K562 (cell line): ENCODE data around the gene ARRDC5. TPM values are rescaled to one million over a fixed set of nuclear protein-coding genes. Genes with fewer than 3 reads are reported as not detected.

Experiments
- ATF7 ChIP-seq: fragments of 450-650 bp; IDR thresholded peaks from 2 replicates; pipeline ENCODE4 v1.7.1; 2014; ENCODE audit warnings: mild to moderate bottlenecking, moderate library complexity
- HNRNPL ChIP-seq: fragments of 200-400 bp; formaldehyde crosslinking; IDR thresholded peaks from 2 replicates; pipeline ENCODE4 v1.6.1; 2017; ENCODE audit warnings: low read depth, mild to moderate bottlenecking, low read length
- MAZ ChIP-seq, 2 experiments: fragments of 450-650 bp in 1 of 2; sonication (generic) in 1 of 2; formaldehyde crosslinking; IDR thresholded peaks in 1 of 2; conservative IDR thresholded peaks in 1 of 2; 2 replicates each; pipeline versions ENCODE4 v1.4.0 to v1.5.0; 2020; ENCODE audit warnings: mild to moderate bottlenecking in 1 of 2, missing genetic modification reagents in 1 of 2
- NFIC ChIP-seq: fragments of 450-650 bp; IDR thresholded peaks from 2 replicates; pipeline ENCODE4 v1.6.1; 2017; ENCODE audit warnings: mild to moderate bottlenecking, inconsistent platforms
- POLR3A ChIP-seq: IDR thresholded peaks from 2 replicates; pipeline ENCODE4 v1.6.1; 2011; ENCODE audit warnings: borderline replicate concordance, mild to moderate bottlenecking, moderate library complexity; ENCODE audit not compliant: insufficient read length, insufficient read depth; ENCODE audit errors: extremely low read depth
- SREBF1 ChIP-seq: fragments of 150-350 bp; IDR thresholded peaks from 2 replicates; pipeline ENCODE4 v1.6.1; 2014; ENCODE audit warnings: antibody characterized with exemption, low read depth, low read length, borderline replicate concordance
- XRCC3 ChIP-seq: fragments of 450-650 bp; IDR thresholded peaks from 2 replicates; pipeline ENCODE4 v1.6.1; 2017; ENCODE audit warnings: mild to moderate bottlenecking, moderate library complexity
- XRCC4 ChIP-seq: IDR thresholded peaks from one replicate; pipeline ENCODE4 v1.6.1; 2011; ENCODE audit not compliant: insufficient read depth, insufficient read length; ENCODE audit errors: extremely low read depth
- YBX1 ChIP-seq: fragments of 450-650 bp; IDR thresholded peaks from 2 replicates; pipeline ENCODE4 v1.7.1; 2016; ENCODE audit warnings: mild to moderate bottlenecking
- ZNF12 ChIP-seq: sonication (generic); formaldehyde crosslinking; IDR thresholded peaks from 2 replicates; pipeline ENCODE4 v1.4.0; 2020; ENCODE audit warnings: mild to moderate bottlenecking, missing genetic modification reagents
- ZNF75A ChIP-seq: fragments of 450-650 bp; formaldehyde crosslinking; IDR thresholded peaks from 2 replicates; pipeline ENCODE4 v1.4.0; 2020; ENCODE audit warnings: mild to moderate bottlenecking
- ZNF79 ChIP-seq: fragments of 250-450 bp; sonication (Bioruptor Pico); IDR thresholded peaks from 2 replicates; pipeline ENCODE4 v1.4.0; 2020; ENCODE audit warnings: low read depth, mild to moderate bottlenecking, moderate library complexity
- polyA plus RNA-seq, 8 experiments: library from polyadenylated mRNA; depleted of rRNA in 4 of 8; stranded (reverse) in 5 of 8; unstranded in 3 of 8; fragments of >200 nt; fragmentation: Nextera tagmentation in 2 of 8; fragmentation: Illumina TruSeq in 1 of 8; extraction: Ambion mirVana in 2 of 8; extraction: Trizol in 1 of 8; gene quantifications; 2 replicates each; pipeline versions ENCODE4 v1.2.1 to v1.2.3, GENCODE V29; 2011 to 2014; ENCODE audit warnings: inconsistent platforms in 1 of 8, missing spikeins in 1 of 8
- total RNA-seq, 7 experiments: library from RNA; depleted of rRNA in 6 of 7; stranded (reverse); fragments of >200 nt in 6 of 7; fragmentation: Illumina TruSeq in 2 of 7; extraction: Trizol in 2 of 7; gene quantifications; 2 replicates each; pipeline versions ENCODE4 v1.2.1 to v1.2.3, GENCODE V29; 2011 to 2021; ENCODE audit warnings: low replicate concordance in 1 of 7
- TF ChIP-seq, protein P1 (sequence below): fragments of 250-450 bp; sonication (Bioruptor Pico); IDR thresholded peaks from 2 replicates; pipeline ENCODE4 v1.8.0; 2022; ENCODE audit warnings: inconsistent platforms
- TF ChIP-seq, protein P2 (sequence below): sonication (generic); formaldehyde crosslinking; IDR thresholded peaks from 2 replicates; pipeline ENCODE4 v1.5.0; 2020; ENCODE audit warnings: missing genetic modification reagents
- TF ChIP-seq, protein P3 (sequence below): fragments of 250-450 bp; sonication (Bioruptor Pico); IDR thresholded peaks from 2 replicates; pipeline ENCODE4 v1.5.0; 2020; ENCODE audit warnings: mild to moderate bottlenecking
- TF ChIP-seq, protein P4 (sequence below): fragments of 450-650 bp; IDR thresholded peaks from 2 replicates; pipeline ENCODE4 v1.7.1; 2018; ENCODE audit warnings: mild to moderate bottlenecking, low read depth; ENCODE audit not compliant: partially characterized antibody
- TF ChIP-seq, protein P5 (sequence below): sonication (generic); formaldehyde crosslinking; IDR thresholded peaks from 2 replicates; pipeline ENCODE4 v1.8.1; 2023; ENCODE audit warnings: mild to moderate bottlenecking, missing genetic modification reagents

The ARRDC5 gene
- total and polyA plus RNA-seq, 9 of the 15 experiments (the other 6 are each of a cell fraction or from before 2014, with no cell fraction given): not detected

DNA sequence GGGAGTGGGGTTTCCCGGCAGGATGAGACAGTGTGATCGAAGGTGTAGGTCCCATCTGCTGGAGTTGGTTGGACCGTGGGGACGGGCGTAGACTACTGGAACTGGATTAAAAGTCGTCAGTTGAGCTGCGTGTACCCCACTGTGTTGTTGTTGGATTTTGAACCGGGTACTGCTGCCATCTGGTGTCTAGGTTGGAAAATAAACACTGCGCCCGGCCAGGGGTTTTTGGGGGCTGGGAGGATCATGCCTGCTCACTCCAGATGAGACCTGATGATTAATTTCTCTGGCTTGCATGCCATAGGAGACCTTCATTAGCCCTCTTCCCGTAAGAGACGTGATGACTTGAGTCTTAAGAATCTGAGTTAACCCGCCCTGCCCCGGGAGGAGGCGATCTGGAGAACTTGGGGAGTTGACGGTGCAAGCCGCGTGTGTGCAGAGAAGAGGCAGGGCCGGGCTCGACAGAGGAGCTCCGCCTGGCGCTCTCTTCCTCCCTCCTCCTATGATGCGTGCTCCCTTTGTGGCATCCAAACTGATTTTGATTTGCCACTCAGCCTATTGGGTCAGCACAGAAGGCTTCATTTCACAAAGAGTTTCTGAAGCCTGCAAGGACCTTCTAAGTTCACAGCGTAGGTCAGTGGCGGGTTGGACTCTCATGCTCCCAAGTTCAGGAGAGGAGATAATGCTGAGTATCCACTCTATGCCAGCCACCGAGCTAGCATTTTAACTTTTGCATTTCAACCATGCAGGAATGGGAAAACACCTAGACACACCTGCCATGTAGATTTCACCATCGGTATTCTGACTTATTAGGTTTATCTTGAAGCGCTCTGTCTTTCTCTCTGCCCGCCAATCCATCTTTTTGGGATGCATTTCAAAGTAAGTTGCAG, 9.3 kb upstream of the ARRDC5 start (continued):
- TF ChIP-seq, protein P1, sequence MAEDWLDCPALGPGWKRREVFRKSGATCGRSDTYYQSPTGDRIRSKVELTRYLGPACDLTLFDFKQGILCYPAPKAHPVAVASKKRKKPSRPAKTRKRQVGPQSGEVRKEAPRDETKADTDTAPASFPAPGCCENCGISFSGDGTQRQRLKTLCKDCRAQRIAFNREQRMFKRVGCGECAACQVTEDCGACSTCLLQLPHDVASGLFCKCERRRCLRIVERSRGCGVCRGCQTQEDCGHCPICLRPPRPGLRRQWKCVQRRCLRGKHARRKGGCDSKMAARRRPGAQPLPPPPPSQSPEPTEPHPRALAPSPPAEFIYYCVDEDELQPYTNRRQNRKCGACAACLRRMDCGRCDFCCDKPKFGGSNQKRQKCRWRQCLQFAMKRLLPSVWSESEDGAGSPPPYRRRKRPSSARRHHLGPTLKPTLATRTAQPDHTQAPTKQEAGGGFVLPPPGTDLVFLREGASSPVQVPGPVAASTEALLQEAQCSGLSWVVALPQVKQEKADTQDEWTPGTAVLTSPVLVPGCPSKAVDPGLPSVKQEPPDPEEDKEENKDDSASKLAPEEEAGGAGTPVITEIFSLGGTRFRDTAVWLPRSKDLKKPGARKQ (CRISPR knock-in tag): peak; percentile 76; the same call in 1 of the 2 replicates
- TF ChIP-seq NFIC: peak; percentile 9; the same call in 1 of the 2 replicates
- no peak for TF ChIP-seq POLR3A
- TF ChIP-seq XRCC3: no peak
- peak in 1 of 2 experiments; percentile 73; a peak in 2 of 4 replicates for TF ChIP-seq MAZ (CRISPR knock-in tag; conservative IDR thresholded peaks at IDR 0.05 in 1 of 2, IDR thresholded peaks at IDR 0.05 in 1 of 2)
- no peak for TF ChIP-seq ZNF75A (CRISPR knock-in tag)
- no peak for TF ChIP-seq ZNF79 (CRISPR knock-in tag)
- TF ChIP-seq, protein P2, sequence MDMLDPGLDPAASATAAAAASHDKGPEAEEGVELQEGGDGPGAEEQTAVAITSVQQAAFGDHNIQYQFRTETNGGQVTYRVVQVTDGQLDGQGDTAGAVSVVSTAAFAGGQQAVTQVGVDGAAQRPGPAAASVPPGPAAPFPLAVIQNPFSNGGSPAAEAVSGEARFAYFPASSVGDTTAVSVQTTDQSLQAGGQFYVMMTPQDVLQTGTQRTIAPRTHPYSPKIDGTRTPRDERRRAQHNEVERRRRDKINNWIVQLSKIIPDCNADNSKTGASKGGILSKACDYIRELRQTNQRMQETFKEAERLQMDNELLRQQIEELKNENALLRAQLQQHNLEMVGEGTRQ: no peak
- TF ChIP-seq YBX1: no peak
- TF ChIP-seq, protein P3, sequence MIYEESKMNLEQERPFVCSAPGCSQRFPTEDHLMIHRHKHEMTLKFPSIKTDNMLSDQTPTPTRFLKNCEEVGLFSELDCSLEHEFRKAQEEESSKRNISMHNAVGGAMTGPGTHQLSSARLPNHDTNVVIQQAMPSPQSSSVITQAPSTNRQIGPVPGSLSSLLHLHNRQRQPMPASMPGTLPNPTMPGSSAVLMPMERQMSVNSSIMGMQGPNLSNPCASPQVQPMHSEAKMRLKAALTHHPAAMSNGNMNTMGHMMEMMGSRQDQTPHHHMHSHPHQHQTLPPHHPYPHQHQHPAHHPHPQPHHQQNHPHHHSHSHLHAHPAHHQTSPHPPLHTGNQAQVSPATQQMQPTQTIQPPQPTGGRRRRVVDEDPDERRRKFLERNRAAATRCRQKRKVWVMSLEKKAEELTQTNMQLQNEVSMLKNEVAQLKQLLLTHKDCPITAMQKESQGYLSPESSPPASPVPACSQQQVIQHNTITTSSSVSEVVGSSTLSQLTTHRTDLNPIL (CRISPR knock-in tag): no peak
- TF ChIP-seq XRCC4: no peak
- TF ChIP-seq ZNF12 (CRISPR knock-in tag): no peak
- no peak for TF ChIP-seq HNRNPL
- TF ChIP-seq ATF7: peak; percentile 36; the same call in 1 of the 2 replicates
- TF ChIP-seq, protein P4, sequence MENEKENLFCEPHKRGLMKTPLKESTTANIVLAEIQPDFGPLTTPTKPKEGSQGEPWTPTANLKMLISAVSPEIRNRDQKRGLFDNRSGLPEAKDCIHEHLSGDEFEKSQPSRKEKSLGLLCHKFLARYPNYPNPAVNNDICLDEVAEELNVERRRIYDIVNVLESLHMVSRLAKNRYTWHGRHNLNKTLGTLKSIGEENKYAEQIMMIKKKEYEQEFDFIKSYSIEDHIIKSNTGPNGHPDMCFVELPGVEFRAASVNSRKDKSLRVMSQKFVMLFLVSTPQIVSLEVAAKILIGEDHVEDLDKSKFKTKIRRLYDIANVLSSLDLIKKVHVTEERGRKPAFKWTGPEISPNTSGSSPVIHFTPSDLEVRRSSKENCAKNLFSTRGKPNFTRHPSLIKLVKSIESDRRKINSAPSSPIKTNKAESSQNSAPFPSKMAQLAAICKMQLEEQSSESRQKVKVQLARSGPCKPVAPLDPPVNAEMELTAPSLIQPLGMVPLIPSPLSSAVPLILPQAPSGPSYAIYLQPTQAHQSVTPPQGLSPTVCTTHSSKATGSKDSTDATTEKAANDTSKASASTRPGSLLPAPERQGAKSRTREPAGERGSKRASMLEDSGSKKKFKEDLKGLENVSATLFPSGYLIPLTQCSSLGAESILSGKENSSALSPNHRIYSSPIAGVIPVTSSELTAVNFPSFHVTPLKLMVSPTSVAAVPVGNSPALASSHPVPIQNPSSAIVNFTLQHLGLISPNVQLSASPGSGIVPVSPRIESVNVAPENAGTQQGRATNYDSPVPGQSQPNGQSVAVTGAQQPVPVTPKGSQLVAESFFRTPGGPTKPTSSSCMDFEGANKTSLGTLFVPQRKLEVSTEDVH: no peak
- TF ChIP-seq, protein P5, sequence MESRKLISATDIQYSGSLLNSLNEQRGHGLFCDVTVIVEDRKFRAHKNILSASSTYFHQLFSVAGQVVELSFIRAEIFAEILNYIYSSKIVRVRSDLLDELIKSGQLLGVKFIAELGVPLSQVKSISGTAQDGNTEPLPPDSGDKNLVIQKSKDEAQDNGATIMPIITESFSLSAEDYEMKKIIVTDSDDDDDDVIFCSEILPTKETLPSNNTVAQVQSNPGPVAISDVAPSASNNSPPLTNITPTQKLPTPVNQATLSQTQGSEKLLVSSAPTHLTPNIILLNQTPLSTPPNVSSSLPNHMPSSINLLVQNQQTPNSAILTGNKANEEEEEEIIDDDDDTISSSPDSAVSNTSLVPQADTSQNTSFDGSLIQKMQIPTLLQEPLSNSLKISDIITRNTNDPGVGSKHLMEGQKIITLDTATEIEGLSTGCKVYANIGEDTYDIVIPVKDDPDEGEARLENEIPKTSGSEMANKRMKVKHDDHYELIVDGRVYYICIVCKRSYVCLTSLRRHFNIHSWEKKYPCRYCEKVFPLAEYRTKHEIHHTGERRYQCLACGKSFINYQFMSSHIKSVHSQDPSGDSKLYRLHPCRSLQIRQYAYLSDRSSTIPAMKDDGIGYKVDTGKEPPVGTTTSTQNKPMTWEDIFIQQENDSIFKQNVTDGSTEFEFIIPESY (CRISPR knock-in tag): peak; percentile 98
- no peak for TF ChIP-seq SREBF1
